HG03469 (cell line): ENCODE data around the gene SMIM41.
A peak's percentile ranks its signal among the peaks of the same experiment; 100 is the strongest.

Experiments used
- ATAC-seq: cut with Tn5 transposase; IDR thresholded peaks from one replicate; pipeline ENCODE4 v1.9.1; 2021; ENCODE audit warnings: mild to moderate bottlenecking, moderate library complexity, moderate number of reproducible peaks; ENCODE audit not compliant: unreplicated experiment

SMIM41 gene

GRCh38 chr12:52079576-52080402 lies at the start of gene SMIM41:
Gene SMIM41, plus strand, starts transcription at chr12:52079704. Its CDS starts 76 bp downstream, at chr12:52079780.
- no peak for ATAC-seq

DNA sequence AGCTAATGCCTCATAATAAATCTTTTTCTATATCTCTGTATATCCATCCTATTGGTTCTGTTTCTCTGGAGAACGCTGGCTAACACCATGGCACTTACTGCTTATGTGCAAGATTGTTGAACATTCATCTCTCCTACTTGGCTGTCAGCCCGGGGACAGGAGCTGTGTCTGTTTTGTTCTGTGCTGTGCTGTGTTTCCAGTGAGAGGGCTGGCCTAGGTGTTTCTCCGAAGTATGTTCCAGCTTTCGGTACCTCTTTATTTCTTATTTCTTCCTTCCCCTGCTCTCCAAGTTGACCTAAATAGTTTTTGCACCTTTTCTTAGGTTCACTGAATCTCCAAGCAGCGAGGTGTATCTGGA lies 47.1 kb upstream of the SMIM41 start:
- ATAC-seq: no peak

GRCh38 chr12:52032804-52033445 lies 46.6 kb upstream of the SMIM41 start:
- ATAC-seq: peak; percentile 77

DNA sequence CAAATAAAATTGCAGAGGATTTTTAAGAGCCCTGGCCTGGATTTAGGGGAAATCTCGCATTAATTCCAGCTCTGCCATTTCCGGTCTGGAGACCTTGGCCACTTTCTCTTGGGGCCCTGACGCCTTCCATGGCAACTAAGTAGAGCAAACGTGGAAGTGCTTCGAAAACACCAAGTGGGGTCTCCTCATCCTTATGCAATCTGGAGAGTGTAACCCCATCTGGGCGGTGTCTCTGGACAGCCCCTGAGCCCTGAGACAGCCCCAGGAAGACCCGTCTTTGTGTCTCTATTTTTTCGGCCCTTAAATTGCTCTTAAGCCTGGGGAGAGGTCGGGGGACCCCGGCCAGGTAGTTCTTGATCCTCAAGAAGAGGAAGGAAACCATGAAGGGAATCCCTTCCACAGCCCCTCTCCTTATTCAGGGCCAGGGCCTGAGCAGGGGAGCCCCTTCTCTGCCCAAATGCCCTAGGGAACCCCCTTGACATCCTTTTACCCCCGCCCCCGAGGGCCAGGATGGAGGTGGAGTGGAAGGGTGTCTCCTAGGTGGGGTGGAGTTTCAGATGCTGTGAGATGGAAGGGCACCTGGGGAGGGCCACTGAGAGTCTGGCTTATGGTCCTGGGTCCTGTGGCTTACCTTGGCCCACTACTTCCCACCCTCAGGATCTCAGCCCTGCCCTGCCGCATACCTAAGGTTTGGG lies 45.9 kb upstream of the SMIM41 start:
- ATAC-seq: no peak

DNA sequence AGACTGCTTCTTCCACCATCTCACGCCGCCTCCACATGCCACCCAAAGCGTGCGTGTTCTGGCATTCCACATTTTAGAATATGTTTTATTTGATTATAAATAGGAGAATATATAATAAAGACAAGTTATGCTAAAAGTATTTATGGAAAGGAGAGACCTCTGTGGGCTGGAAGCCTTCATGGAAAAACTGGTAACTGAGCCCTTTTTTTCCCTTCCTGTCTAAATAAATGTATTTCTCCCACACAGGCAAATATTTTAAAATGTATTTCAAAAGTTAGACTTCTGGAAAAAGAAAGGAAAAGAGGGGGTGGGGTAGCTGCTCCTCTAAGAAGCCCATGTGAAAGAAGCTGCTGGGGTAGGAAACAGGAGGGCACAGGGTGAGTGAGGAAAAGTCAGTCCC lies 44.3 kb upstream of the SMIM41 start:
- no peak for ATAC-seq

DNA sequence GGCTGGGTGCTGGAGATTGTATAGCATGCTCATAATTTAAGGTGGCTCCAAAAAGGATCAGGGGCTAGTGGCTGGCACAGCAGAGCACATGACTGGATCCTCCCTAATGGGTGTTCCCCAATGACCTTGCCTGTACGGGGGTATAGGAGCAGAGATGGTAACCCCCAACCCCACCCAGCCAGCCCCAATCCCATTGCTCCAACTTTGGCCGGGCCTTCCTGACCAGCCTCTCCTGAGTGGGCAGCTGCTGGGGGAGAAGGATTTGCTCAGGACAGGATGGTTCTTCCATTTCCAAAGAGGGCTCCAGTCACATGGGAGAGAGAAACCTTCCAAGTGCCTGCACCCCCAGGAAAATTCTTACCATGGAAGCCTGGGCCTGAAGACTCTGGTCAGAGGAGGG lies 43.6 kb upstream of the SMIM41 start:
- ATAC-seq: no peak

DNA sequence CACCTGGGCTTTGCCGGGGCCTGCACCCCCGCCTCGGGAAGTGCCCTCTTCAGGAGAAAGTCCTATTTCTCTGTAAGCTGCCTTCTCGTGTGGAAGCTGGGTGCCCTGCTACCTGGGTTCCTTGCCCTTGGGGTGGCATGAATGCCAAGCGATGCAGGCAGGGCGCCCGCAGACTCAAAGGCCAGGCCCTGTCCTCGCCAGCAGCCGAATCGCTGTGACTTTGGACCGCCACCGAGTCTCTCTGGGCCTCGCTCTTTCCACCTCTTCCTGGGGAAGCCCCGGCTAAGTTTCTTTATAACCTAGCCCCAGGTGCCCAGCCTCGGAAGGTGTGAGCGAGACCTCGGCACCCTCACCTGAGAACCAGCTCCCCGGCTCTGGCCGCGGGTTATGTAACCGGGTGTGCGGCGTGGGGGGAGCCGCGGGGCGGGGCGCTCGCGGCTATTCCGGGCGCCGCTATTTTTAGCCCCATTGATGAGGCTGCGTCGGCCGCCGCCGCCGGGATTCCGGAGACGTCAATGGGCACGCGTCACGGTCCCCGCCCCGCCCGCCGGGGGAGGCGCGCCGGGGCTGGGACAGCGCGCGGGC lies 42.8 kb upstream of the SMIM41 start:
- no peak for ATAC-seq

DNA sequence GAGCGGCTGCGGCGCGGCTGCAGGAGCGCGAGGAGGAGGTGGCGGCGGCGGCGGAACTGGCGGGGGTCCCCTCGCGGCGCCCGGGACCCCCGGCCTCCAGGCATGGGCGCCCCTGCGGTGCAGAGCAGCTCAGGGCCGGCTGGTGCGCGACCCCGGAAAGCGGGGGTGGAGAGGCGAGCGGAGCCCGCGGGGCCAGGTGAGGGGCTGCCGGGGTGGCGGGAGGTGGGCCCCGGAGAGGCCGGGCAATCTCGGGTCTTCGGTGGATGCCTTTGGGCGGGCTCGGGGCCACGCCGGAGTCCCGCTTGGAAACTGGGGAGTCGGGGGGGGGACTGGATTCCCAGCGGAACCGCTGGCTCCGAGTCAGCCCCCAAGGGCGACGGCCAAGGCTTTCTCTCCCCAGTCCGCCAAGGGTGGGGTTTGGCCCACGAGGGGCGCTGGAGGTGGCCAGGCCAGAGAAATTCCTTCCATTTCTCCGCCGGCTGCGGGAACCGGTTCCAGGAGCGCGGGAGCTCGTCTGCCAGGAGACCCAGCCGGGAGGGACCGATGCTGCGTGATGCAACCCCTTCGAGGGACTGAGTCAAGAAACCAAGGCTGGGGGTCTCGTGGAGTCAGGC lies 42.1 kb upstream of the SMIM41 start:
- ATAC-seq: no peak

GRCh38 chr12:52038447-52038846 lies 41.1 kb upstream of the SMIM41 start:
- ATAC-seq: no peak

DNA sequence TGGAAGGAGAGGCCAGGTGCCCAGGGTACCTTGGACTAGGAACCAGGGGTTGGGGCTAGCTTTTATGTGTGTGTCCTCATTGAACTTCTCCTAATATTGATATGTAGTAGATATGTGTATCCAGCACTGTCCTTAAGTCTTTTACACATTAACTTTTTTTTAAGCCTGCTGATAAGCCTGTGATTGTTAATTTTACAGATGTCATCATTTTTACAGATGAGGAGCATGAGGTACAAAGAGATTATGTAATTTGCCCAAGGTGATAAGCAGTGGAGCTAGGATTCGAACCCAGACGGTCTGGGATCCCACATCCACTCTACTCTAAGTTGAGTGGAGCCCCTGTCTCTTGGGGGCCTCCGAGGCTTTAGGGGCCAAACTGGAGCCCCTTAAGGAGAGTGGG lies 38.5 kb upstream of the SMIM41 start:
- ATAC-seq: no peak

DNA sequence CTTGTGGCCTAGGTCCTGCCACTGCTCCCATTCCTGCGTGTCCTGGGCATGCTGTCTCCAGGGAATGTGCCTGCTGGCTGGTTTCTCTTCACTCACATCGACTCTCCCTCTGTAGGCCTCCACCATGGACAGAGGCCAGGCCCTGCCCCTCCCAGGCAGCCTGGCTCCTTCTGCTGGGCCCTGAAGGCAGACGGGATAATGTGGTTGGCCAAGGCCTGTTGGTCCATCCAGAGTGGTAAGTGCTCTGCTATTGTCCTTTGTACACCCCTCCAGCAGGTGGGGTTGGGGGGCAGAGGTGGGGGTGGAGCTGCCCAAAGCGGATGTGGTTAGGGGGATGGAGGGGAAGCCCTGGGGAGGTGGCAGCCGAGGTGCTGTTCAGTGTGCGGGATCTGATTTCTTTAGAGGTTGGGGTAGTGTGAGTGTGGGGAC lies 37.8 kb upstream of the SMIM41 start:
- ATAC-seq: no peak

DNA sequence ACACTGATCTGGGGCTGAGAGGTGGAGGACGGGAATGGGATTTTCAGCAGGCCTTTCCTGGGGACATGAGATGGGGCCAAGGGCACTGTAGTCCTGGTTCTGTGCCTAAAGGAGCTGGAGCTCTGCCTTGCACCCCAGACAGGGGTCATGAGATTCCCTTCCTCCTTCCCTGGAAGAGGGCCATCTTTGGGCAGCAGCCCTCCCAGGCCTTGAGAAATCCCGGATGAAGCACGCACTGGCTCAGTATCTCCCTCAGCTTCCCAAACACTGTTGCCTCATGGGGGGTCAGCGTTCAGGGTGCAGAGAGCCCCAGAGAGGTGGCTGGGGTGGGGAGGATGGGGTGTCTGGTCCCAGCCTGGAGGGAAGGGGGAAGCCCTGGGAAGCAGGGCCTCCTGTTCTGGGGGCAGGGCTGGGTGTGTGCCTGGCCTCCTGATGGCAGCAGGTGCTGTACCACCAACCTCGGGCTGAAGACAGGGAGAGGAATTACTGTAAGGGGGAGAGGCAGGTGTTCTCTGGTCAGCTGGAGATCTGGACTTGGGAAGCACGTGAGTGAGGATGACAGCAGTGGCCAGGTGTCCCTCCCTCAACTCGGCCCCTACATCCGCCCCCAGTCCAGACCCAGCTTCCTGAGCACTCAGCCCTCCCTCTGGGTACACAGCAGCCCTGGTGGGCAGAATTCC lies 36.7 kb upstream of the SMIM41 start:
- no peak for ATAC-seq

GRCh38 chr12:52043386-52044212 lies 35.9 kb upstream of the SMIM41 start:
- ATAC-seq: no peak

DNA sequence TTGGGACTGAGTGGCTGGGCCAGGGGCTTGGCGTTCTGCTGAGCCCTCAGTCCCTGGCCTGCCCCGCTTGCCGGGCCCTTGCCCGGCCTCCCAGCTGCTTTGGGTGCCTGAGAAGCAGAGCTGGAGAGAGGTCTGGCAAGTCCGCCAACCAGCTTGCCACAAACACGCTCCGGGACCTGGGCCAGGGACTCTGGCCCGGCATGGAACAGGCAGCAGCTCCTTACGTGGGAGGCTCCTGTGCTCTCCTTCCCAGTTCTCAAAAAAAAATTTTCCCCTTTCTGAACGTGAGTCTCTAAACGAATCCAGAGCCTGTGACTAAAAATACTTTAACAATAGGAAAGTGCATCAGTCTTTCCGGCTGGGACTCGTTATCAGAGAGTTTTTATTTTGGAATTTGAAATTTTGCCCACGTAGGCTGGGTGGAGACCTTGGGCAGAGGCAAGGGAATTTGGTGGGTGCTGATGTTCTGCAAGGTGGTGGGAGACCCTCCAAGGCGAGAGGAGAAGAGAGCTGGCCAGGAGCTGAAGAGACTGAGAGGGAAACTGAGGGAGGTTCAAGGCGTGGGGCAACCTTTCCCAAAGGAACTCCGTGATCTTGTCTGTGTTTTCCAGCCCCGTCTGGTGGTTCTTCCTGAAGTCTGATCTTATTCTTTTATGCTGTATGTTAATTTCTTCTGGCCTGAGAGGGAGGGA lies 35.1 kb upstream of the SMIM41 start:
- ATAC-seq: no peak

- ATAC-seq: no peak
These were observed 33.7 kb upstream of the SMIM41 start for GRCh38 chr12:52045794-52046199.

DNA sequence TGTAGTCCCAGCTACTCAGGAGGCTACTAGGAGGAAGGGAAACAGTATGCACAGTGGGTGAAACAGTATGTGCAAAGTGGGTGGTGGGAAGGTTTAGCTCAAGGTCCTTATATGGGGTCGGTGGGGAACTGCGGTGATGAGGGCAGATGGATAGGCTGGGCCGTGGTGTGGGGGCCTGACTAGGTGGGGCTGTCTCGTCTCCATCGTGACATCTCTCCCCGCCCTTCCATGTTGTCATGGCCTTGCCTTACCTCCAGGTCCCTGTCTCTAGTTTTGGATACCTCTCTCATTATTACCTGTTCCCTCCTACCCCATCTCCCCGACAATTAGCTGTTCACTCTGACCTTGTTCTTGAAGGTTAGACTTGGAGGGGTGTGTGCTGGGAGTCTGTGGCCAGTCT lies 32.6 kb upstream of the SMIM41 start:
- no peak for ATAC-seq

DNA sequence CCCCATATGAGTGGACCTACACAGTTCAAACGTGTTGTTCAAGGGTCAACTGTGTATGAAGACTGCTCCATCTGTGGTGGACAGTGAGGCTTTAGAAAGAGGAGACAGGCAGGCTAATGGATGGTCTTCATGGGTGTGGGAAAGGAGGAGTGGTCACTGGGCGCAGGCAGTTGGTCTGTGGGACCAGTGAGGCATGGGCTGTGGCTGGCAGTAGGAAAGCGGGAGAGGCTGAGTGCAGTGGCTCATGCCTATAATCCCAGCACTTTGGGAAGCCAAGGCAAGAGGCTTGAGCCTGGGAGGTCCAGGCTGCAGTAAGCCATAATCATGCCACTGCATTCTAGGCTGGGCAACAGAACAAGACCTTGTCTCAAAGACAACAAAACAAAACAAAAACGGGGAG lies 30.2 kb upstream of the SMIM41 start:
- no peak for ATAC-seq

- no peak for ATAC-seq
These were observed 29.8 kb upstream of the SMIM41 start for GRCh38 chr12:52049688-52050087.

- no peak for ATAC-seq
These were observed 29.3 kb upstream of the SMIM41 start for GRCh38 chr12:52050116-52050757.
